T-helper 2 cell (primary cell): ENCODE data around the gene ADAMTS17.
"Not testable (repeated sequence)": the region's sequence is repeated elsewhere in the genome, so short reads cannot be mapped to it uniquely, and the experiment has no call there.

ENCODE experiments used
- DNase-seq, 5 experiments: peaks; one replicate each; pipeline versions ENCODE4 v3.0.0 to v3.0.0-alpha.2; 2012 to 2022

ADAMTS17 gene

DNA sequence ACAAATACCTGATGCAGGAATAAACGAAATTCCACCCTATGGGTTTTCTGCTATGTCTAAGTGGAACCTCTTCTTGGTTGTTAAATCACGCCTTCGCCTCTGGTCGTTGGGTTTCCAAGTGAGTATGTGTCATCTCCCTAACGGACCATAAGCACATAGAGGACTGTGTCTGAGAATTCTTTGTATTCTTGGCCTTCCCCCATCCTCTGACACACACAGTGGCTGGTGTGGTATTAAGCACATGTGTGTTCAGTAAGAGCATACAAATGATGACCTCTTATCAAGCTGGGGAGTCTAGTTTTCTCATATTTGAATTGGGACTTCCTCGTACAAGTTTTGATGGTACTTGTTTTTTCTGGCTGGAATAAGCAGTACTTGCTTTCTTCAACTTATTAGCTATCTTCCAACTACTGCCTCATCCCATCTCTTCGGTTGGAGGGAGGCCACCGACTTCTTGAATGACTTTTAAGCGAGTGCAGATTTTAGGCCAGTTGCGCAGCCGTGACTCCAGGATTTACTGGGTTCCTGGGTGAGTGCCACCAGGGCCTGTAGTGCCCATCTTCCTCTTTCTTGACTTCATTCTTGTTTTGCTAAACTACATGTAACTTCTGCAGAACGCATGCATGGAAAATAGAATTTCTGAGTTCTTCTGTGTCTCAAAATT, 240.2 kb downstream of the ADAMTS17 start:
- DNase-seq: no peak

GRCh38 chr15:100100926-100101325, 240.8 kb downstream of the ADAMTS17 start:
- no peak for DNase-seq

DNA sequence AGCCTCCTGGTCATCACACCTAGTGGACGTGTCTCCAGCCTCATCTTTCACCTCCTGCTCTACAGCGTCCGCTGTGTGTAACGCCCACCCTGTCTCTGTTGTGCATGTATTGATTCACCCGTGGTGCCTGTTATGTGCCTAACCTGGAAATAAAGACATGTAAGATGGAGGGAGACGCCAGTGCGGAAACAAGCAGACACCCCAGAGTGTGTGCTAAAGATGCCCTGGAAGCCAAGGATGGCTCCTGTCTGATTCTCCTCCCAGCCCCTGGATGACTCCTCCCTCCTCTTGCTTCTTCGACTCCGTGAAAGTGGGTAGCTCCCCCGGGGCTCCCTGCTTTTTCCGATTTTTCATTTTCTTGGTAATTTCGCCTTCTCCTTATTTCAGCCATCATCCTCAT, 241.8 kb downstream of the ADAMTS17 start:
- DNase-seq: no peak

- DNase-seq: no peak
Measured at GRCh38 chr15:100098705-100099104, 243.1 kb downstream of the ADAMTS17 start.

DNA sequence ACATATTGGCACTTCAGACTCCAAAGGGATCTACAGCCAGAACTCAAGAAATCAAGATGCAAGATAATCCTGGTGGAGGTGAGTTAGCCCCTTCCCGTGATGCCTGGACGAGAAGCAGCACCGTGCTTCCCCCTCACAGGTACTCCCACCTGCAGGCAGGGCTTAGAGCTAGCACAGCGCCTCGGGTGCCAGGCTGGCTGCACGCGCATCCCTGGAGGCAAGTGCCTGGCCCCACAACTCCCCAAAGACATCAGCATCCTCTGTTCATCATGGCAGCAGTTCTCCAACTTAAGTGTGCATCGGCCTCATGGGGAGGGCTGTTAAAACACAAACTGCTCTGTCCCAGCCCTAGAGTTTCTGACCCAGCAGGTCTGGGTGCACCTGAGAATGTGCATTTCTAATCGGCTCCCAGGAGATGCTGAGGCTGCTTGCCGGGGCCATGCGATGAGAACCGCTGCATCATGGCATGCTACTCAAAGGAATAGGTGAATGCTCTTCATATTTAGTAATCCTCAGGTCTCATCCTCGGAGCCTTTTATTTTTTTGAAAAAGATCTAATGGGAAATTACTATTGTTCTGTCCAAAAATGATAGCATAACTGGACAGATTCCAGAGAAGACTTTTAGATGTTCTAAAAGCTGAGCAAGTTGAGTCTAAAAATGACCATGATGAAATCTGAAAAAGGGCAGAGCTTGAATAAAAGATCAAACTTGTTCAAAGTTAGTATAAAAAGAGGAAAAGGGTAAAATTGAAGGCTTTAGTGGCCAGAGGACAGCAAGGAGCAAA, 244.2 kb downstream of the ADAMTS17 start:
- DNase-seq: no peak

GRCh38 chr15:100096700-100097099, 245.1 kb downstream of the ADAMTS17 start:
- no peak for DNase-seq

DNA sequence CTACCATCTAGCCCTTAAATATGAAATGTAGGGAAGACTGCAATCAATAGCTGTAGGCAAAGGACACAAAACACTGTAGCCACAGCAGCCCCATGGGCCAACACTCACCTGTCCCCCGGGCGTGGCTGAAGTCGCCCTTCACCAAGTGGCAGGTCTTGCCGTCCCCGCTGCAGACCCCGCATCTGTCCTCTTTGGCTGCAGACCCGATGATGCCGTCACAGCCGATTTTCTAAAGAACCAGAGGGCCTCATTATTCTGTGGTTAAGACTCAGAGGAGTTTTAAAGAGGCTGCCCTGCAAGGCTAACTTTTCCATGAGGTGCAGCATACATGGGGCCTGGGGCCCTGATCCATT, 245.6 kb downstream of the ADAMTS17 start:
- DNase-seq: no peak

- no peak for DNase-seq
Measured at GRCh38 chr15:100095541-100096247, 246.1 kb downstream of the ADAMTS17 start.

- no peak for DNase-seq
Measured at GRCh38 chr15:100094127-100094510, 247.7 kb downstream of the ADAMTS17 start.

- no peak for DNase-seq
Measured at GRCh38 chr15:100093211-100094126, 248.3 kb downstream of the ADAMTS17 start.

DNA sequence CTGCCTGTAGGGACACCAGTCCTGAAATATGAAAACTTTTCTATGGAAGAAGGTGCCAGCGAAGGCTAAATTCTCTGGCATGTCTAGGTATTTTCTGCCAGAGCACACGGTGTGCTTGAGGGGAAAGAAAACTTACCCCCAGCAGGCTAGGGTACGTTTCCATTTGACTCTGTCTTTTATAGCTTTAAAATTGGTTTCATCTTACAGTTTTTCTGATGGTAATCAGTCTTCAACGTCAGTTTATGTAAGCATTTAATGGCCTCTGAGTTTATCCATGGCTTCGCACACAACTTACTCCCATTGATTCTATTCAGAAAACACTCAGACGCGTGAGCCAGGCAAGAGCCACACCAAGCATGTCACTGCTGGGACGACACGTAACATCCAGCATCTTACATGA, 249.7 kb downstream of the ADAMTS17 start:
- no peak for DNase-seq

GRCh38 chr15:100090411-100090810, 251.4 kb downstream of the ADAMTS17 start:
- DNase-seq: no peak

GRCh38 chr15:100084042-100084821, 257.5 kb downstream of the ADAMTS17 start:
- DNase-seq: not testable (repeated sequence)

DNA sequence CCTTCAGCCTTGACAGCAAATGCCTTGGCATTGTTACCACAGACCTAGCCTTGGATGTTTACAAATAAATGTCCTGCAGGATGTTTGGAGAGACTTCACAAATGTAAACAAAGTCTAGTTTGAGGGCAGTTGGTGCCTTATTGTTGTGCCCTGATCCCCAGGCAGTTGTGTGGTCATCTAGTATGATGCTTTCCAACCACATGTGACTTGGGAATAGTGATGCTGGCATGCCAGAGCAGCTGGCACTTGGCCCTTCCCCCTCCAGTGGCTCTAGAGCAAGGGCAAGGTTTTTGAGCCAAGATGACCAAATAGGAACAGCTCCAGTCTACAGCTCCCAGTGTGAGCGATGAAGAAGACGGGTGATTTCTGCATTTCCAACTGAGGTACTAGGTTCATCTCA, 258.2 kb downstream of the ADAMTS17 start:
- no peak for DNase-seq

GRCh38 chr15:100082761-100083402, 258.9 kb downstream of the ADAMTS17 start:
- DNase-seq: no peak

GRCh38 chr15:100081454-100081853, 260.3 kb downstream of the ADAMTS17 start:
- DNase-seq: no peak

DNA sequence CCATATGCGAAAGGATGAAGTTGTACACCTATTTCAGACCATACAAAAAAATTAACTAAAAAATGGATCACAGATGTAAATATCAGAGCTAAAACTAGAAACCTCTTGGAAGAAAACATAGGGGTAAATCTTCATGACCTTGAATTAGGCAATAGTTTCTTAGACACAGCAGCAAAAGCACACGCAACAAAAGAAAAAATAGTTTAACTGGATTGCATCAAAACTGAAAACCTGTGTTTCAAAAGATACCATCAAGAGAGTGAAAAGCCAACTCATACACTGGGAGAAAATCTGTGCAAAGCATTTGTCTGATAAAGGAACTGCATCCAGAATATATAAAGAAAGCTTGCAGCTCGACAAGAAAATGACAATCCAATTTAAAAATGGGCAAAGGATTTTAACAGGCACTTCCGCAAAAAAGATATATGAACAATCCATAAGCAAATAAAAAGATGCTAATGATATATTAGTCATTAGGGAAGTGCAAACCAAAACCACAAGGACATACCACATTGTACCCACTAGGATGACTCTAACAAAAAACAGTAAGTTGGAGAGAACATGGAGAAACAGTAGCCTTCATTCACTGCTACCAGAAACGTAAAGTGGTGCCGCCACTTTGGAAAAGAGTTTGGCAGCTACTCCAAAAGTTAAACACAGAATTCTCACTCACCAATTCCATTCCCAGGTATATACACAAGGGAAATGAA, 263.1 kb downstream of the ADAMTS17 start:
- no peak for DNase-seq

GRCh38 chr15:100075229-100075628, 266.5 kb downstream of the ADAMTS17 start:
- no peak for DNase-seq

DNA sequence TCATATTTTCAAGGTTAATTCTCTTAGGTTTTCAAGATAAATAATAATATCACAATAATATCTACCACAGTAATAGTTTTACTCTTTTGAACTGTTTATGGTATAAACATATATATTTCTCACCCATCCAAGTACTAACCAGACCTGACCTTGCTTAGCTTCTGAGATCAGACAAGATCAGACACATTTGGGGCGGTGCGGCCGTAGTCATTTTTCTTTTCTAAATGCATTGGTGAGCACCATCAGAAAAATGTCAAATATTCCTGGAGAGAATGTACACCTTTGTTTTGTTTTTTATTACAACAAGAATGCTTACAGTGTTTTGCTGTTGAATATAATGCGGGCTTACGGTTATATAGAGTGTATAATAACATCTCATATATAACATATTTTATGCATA, 267.8 kb downstream of the ADAMTS17 start:
- DNase-seq: no peak

DNA sequence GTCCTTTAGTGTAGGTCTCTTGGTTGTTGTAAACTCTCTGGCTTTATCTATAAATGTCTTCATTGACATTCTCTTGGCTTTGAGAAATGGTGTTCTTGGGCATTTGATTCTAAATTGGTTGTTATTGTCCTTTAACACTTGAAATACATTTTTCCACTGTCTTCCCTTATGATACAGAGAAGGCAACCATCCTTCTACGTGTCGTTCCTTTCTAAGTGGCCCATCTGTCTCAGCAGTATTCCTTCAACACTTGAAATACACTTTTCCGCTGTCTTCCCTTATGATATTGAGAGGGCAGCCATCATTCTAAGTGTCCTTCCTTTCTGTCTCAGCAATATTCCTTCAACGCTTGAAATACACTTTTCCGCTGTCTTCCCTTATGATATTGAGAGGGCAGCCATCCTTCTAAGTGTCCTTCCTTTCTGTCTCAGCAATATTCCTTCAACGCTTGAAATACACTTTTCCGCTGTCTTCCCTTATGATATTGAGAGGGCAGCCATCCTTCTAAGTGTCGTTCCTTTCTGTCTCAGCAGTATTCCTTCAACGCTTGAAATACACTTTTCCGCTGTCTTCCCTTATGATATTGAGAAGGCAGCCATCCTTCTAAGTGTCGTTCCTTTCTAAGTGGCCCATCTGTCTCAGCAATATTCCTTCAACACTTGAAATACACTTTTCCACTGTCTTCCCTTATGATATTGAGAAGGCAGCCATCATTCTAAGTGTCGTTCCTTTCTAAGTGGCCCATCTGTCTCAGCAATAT, 275.1 kb downstream of the ADAMTS17 start:
- not testable (repeated sequence) for DNase-seq
